DMS153 treated with DMSO at 0.1 percent for 48 hours (cell line): ENCODE measurements around the gene PTGFR.

ENCODE experiments used
- DNase-seq: peaks from one replicate; lab custom pipeline; 2025; ENCODE audit not compliant: unreplicated experiment; lab: John Stamatoyannopoulos, UW

The PTGFR gene, protein sequence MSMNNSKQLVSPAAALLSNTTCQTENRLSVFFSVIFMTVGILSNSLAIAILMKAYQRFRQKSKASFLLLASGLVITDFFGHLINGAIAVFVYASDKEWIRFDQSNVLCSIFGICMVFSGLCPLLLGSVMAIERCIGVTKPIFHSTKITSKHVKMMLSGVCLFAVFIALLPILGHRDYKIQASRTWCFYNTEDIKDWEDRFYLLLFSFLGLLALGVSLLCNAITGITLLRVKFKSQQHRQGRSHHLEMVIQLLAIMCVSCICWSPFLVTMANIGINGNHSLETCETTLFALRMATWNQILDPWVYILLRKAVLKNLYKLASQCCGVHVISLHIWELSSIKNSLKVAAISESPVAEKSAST

DNA sequence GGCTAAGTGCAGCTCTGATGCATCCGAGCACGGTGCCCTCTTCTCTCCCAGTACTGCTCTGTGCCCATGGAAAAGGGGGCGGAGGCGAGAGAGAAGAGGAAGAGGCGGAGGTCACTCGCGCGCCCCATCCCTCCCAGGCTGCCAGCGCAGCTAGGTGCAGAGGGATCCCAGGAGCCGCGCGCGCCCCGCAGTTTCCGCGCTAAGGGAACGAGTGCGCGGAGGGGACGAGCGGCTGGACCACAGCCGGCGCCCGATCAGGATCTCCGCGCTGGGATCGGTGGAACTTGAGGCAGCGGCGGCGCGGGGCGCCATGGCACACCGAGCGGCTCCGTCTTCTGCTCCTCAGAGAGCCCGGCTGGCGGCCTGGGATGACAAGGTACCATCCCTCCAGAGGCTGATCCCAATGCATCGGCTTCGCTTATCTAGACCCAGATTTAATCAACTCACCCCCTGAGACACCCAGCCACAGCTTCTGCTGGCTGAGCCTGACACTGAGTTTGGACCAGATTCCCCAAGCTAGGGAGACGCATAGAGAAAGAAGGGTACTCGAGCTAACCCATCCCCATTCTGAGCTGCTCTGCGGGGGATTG is at the start of gene PTGFR:
TSS of gene PTGFR (plus strand) at position 114 of the 590 bp plus-strand sequence. CDS start 1,770 bp downstream, outside the sequence.
- DNase-seq = no peak

GRCh38 chr1:78441921-78442320 is 48.9 kb upstream of the PTGFR start:
- no peak for DNase-seq

GRCh38 chr1:78447086-78447485 is 43.7 kb upstream of the PTGFR start:
- no peak for DNase-seq

GRCh38 chr1:78464449-78464891 is 26.3 kb upstream of the PTGFR start:
- DNase-seq = no peak

- no peak for DNase-seq
Measured at GRCh38 chr1:78465143-78465542, 25.6 kb upstream of the PTGFR start.

GRCh38 chr1:78468521-78468920 is 22.3 kb upstream of the PTGFR start:
- DNase-seq = no peak

DNA sequence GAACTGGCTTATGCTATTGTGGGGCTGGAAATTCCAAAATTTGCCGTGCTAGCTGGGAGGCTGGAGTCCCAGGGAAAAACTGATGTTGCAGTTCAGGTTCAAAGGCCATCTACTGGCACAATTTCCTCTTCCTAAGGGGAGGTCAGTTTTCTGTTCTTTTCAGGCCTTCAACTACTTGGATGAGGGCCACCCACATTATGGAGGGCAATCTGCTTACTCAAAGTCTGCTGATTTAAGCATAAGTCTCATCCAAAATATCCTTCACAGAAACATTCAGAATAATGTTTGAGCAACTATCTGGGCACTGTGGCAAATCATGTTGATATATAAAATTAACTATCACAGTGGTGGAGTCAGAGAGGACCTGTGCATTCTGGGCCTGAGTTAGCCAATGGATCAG is 21.2 kb upstream of the PTGFR start:
- DNase-seq = no peak

GRCh38 chr1:78471890-78472620 is 18.7 kb upstream of the PTGFR start:
- DNase-seq = no peak

GRCh38 chr1:78472851-78473496 is 17.8 kb upstream of the PTGFR start:
- DNase-seq = no peak

DNA sequence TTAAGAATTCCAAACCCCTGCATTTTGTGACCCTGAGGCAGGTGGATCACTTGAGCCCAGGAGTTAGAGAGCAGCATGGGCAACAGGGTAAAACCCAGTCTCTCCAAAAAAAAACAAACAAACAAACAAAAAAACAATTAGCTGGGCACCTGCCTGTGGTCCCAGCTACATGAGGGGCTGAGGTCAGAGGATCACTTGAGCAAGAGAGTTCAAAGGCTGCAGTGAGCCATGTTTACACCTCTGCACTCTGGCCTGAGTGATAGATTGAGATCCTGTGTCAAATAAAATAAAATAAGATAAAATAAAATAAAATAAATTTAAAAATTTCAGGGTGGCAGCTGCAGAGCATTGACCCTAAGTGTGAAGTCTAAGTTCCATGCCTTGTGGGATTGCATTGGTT is 16.7 kb upstream of the PTGFR start:
- DNase-seq = no peak

DNA sequence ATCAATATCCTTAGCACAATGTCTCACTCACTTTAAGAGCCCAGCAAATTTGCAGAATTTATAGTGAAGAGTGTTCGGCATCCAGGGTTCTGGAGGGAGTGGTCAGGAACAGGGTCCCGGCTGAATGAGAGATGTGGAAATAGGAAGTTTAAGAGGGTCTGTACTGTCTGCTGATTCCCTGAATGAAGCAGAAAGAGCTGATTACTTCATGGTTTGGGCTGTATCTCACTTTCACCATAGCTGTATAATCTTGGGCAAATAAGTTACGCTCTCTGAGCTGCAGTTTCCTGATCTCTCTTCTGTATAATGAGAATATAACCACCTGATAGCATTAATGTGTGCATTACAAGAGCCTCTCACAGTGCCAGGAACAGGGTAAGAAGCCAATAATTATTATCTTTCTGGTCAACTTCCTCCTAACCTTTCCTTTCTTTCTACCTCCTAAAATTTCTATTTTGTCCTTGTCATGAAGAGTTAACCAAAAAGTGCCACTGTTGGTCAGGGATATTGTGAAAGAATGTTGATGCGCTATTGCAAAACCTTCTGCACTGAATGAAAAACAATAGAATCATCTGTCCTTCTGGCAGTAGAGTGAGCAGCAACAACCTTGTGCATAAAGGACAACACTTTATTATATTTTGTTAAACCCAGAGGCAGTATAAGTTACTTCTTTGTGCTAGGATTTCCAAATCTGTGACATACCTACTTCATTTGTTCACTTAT is 14.7 kb upstream of the PTGFR start:
- DNase-seq = no peak

GRCh38 chr1:78483903-78484302 is 6.9 kb upstream of the PTGFR start:
- no peak for DNase-seq

- no peak for DNase-seq
Measured at GRCh38 chr1:78491451-78492071, 787 bp downstream of the PTGFR start.

GRCh38 chr1:78492386-78492950 is 1.7 kb downstream of the PTGFR start:
- no peak for DNase-seq

DNA sequence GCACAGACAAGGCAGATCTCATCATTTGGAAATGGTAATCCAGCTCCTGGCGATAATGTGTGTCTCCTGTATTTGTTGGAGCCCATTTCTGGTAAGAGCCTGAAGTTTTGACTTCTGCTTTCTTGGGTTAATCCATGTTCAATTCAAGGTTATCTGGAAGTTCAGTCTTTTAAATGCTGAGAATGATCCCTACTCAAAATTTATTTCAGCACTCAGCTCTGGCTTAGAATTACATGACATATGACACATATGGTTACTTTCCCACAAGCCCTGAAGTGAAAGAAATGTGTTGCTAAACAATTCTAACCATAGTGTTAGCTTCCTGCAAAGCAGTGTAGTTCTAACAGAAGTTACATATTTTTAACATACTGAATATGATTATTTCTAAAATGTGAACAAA is 2.7 kb downstream of the PTGFR start:
- no peak for DNase-seq

DNA sequence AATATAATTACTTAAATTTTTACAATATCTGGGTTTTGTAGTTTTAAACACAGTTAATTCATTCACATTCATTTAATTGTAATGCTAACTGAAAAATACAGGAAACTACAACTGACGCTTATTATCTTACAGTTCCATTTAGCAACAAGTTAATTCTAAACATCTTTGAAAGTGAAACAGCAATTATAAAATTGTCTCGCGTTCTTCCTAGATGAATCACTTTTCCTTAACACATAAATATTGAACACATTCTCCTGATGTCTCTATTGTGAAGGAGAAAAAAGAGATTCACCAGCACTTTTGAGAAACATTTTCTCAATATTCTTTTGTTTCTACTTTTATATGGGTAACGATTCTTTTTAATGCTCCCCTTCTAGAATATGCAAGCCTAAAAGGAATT is 6.4 kb downstream of the PTGFR start:
- no peak for DNase-seq

DNA sequence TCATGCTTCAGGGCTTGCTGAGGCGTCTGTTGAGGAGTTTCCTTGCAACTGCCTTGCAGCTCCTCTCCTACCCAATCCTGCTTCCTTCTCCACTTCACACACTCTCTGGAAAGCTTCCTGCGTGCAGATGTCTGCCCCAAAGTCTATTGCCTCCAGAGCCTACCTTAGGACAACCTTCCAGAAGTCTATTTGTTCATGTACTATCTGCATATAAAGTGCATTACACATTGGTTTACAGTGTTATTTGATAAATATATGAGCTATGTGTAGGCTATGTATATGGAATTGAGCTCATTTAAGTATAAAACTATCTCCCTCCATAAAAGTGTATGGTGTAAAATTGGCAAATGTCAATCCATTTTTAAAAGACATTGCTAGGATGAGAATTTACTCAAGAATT is 9.8 kb downstream of the PTGFR start:
- DNase-seq = no peak

DNA sequence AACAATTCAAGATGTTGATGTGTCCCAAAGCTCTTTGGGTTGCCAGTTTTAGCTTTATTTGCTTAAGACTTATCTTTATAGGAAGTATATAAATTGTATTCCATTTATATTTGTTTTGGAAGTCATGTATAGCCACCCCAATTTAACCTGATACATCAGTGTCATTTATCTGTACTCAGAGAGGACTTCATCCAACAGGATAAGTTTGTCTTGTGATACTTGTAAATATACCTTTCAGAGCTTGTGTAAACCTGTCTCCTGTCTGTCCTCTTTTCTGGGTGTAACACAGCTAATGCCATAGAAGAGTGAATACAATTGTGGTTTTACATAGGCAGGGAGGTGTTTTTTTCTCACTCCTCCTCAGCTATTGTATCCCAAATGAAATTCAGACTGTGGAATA is 10.4 kb downstream of the PTGFR start:
- no peak for DNase-seq

DNA sequence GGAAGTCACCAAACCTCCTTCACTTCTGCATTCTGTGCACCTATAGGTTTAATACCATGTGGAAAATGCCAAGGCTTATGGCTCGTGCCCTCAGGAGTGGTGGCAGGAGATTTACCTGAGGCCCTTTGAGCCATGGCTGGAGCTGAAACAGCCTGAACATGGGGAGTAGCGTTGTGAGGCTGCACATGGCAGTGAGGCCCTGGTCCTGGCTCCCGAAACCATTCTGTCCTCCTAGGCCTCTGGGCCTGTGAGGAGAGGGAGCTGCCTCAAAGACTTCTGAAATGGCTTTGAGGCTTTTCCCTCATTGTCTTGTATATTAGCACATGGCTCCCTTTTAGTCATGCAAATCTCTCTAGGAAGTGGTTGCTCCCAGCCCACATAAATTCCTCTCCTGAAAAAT is 20.6 kb downstream of the PTGFR start:
- DNase-seq = no peak

DNA sequence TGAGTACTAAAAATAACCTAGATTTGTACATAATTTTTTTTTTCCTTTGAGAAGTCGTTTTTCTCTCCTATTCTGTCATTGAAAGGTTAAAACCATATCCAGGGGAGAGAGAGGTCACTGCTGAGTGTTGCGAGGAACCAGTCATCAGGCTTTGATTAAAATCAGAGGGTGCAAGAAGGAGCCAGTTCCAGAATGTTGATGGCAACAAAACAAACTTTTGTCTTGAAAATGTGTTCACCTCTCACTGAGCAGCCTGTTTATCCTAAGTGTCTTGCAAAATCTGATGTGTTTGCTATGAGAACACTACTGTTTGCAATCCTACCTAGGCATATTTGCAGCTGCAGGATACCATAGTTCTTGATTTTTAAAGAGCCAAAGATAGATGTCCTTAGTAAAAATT is 25.9 kb downstream of the PTGFR start:
- no peak for DNase-seq
